ENCODE data around the gene ZBTB17.

ZBTB17 gene

DNA sequence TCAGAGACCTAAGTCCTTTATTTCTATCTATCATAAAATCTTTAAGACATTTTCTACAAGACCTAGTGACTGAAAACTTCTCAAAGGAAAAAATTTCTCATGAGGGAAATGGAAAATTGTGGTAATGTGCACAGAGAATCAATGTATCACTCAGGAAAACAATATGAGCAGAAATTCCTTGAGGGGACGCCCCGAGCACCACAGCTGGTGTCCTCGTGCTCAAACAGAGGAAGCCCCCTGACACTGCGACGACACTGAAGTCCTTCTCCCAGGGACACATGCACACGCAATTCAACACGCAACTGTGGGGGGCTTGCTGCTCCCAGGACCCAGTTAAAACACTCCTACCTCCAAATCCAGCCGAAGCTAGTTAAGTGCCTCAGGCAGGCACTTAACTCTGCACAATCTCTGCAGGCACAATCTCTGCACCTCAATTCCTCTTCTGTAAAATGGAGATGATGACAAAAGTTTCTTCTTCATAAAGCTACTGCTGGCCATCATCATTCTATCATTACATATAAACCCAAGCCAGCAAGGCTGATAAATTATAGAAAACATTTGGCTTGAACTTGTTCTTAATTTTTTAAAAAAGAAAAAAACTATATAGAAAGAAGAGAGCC lies 16.0 kb downstream of the ZBTB17 start:
- DNase-seq (ENCODE audit: low read depth), result no peak
- TF ChIP-seq, protein P1, sequence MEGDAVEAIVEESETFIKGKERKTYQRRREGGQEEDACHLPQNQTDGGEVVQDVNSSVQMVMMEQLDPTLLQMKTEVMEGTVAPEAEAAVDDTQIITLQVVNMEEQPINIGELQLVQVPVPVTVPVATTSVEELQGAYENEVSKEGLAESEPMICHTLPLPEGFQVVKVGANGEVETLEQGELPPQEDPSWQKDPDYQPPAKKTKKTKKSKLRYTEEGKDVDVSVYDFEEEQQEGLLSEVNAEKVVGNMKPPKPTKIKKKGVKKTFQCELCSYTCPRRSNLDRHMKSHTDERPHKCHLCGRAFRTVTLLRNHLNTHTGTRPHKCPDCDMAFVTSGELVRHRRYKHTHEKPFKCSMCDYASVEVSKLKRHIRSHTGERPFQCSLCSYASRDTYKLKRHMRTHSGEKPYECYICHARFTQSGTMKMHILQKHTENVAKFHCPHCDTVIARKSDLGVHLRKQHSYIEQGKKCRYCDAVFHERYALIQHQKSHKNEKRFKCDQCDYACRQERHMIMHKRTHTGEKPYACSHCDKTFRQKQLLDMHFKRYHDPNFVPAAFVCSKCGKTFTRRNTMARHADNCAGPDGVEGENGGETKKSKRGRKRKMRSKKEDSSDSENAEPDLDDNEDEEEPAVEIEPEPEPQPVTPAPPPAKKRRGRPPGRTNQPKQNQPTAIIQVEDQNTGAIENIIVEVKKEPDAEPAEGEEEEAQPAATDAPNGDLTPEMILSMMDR (IDR thresholded peaks at IDR 0.05; ENCODE audit: control insufficient read depth, extremely low read depth, insufficient read depth), result no peak
- no peak overlapping the region for H3K4me3 ChIP-seq (ENCODE audit: low read depth, low read length)

DNA sequence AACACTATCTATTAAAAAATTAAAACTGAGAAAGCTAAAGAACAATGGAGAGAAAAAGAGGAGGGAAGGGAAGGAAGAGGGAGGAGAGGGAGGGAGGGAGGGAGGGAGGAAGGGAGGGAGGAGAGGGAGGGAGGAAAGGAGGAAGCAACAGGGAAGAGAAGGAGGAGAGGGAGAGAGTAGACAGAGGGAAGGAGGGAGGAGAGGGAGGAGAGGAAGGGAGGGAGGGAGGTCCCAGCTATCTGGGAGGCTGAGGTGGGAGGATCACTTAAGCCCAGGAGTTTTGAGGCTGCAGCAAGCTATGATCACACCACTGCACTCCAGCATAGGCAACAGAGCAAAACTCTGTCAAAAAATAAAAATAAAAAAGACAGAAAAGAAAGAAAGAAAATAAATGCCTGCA lies 16.5 kb downstream of the ZBTB17 start:
- no peak for DNase-seq (ENCODE audit: low read depth)
- no peak overlapping the region for H3K4me3 ChIP-seq (ENCODE audit: low read depth, low read length)
- TF ChIP-seq, protein P1 (IDR thresholded peaks at IDR 0.05; ENCODE audit: control insufficient read depth, extremely low read depth, insufficient read depth), result no peak

DNA sequence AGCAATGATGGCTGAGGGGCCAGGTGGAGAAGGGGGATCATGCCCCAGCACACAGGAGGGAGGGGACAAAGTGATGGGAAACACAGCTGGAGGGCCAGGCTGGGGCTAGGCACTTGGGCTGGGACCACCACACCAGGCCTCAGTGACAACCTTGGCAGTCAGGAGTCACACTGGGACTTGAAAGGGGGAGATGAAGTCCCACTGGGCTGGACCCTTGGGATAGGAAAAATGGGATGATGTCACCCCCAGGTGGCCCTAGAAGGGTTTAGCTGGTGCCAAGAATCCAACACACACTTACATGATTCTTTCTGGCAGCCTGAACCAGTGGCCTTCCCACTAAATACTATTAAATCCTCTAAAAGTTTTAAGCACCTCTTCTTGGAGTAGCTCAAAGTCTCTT lies 17.1 kb downstream of the ZBTB17 start:
- H3K4me3 ChIP-seq (ENCODE audit: low read depth, low read length), result no peak overlapping the region
- TF ChIP-seq, protein P1 (IDR thresholded peaks at IDR 0.05; ENCODE audit: control insufficient read depth, extremely low read depth, insufficient read depth), result no peak
- DNase-seq (ENCODE audit: low read depth), result no peak

DNA sequence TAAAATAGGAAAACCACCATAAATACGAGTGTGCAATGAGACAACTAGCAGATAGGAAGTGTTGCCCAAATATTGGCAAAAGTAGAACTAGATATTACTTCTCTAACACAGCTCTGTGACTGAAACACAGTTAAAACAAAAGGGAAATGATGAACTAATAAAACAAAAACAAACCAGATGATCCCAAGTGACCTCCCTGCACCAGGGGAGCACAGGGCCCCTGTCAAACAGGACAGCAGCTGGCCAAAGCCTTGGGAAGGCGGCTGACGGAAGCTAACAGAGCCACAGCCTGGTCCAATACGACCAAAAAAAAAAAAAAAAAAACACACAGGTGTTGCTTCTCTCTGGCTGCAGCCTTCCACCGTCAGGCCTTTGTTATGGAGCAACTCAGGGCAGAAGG lies 17.8 kb downstream of the ZBTB17 start:
- H3K4me3 ChIP-seq (ENCODE audit: low read depth, low read length), result no peak overlapping the region
- TF ChIP-seq, protein P1 (IDR thresholded peaks at IDR 0.05; ENCODE audit: control insufficient read depth, extremely low read depth, insufficient read depth), result no peak
- no peak for DNase-seq (ENCODE audit: low read depth)

DNA sequence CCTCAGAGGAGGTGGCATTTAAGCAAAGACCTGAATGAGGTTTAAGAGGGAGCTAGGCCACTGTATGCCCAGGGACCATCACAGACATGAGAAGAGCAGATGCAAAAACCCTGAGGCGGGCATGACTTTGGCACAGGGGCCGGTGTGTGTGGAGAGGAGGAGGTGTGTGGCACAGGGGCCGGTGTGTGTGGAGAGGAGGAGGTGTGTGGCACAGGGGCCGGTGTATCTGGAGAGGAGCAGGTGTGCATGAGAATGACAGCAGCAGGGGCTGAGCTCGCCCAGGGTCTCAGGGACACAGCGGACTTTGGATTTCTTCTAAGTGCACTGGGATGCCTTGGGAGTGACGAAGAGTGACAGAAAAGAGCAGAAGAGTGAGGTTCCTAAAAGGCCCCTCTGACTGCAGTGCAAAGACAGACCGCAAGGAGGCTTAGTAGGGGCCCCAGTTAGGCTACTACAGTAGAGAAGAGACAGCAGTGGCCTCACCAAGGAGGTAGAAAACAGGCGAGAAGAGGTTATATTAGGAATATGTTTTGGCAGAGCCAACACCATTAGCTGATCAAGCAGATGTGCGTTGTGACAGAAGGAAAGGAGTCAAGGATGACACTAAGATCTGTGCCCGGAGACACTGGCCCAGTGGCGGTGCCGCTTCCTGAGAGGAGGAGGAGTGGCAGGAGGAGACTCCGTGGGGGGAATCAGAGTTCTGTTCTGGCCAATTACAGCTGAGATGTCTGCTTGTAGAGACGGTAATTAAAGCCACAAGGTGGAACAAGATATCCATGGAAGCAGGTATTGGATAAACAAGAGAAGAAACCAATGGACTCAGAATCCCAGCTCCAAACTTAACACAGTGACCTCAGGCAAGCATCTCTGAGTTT lies 18.4 kb downstream of the ZBTB17 start:
- no peak overlapping the region for H3K4me3 ChIP-seq (ENCODE audit: low read depth, low read length)
- TF ChIP-seq, protein P1 (IDR thresholded peaks at IDR 0.05; ENCODE audit: control insufficient read depth, extremely low read depth, insufficient read depth), result no peak
- no peak for DNase-seq (ENCODE audit: low read depth)

DNA sequence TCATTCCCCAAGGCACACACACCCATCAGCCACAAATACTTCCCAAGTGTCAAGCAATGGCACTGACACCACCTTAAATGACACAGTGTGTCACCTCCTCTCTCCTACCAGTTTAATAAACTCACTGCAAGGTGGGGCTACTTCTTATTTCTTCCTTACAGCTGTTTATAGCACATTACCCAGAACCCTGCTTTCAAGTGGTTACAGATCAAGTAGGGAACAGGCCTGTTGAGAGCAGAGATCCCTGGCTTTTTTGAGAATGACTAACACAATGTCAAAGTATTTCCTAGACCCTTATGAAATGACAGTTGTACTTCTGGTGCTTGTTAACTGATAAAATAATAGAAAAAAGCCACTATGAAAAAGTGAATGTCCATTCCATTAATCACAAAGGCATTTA lies 19.8 kb downstream of the ZBTB17 start:
- TF ChIP-seq, protein P1 (IDR thresholded peaks at IDR 0.05; ENCODE audit: control insufficient read depth, extremely low read depth, insufficient read depth), result no peak
- DNase-seq (ENCODE audit: low read depth), result no peak
- no peak overlapping the region for H3K4me3 ChIP-seq (ENCODE audit: low read depth, low read length)

All from LNCaP clone FGC (cell line).